HEK293T (cell line): ENCODE data around the gene COL17A1.

ENCODE experiments used
- ARNT ChIP-seq: fragments of 450-650 bp; IDR thresholded peaks from 2 replicates; pipeline ENCODE4 v1.6.1; 2017; ENCODE audit warnings: mild to moderate bottlenecking
- BHLHE40 ChIP-seq: fragments of 450-650 bp; IDR thresholded peaks from 2 replicates; pipeline ENCODE4 v1.6.1; 2016; ENCODE audit warnings: mild to moderate bottlenecking, moderate library complexity, borderline replicate concordance
- CTBP1 ChIP-seq: fragments of 450-650 bp; IDR thresholded peaks from 2 replicates; pipeline ENCODE4 v1.6.1; 2016; ENCODE audit warnings: borderline replicate concordance
- ELF4 ChIP-seq: fragments of 450-650 bp; IDR thresholded peaks from 2 replicates; pipeline ENCODE4 v1.6.1; 2017; ENCODE audit warnings: antibody characterized with exemption
- FOXK2 ChIP-seq: fragments of 450-650 bp; IDR thresholded peaks from 2 replicates; pipeline ENCODE4 v1.6.1; 2016; ENCODE audit warnings: mild to moderate bottlenecking
- FOXM1 ChIP-seq: fragments of 450-650 bp; IDR thresholded peaks from 2 replicates; pipeline ENCODE4 v1.6.1; 2017; ENCODE audit warnings: mild to moderate bottlenecking, borderline replicate concordance
- HDGF ChIP-seq: fragments of 450-650 bp; IDR thresholded peaks from 2 replicates; pipeline ENCODE4 v1.6.1; 2017; ENCODE audit warnings: antibody characterized with exemption, borderline replicate concordance
- NFRKB ChIP-seq: fragments of 450-650 bp; IDR thresholded peaks from 2 replicates; pipeline ENCODE4 v1.6.1; 2016; ENCODE audit warnings: mild to moderate bottlenecking, moderate library complexity
- PKNOX1 ChIP-seq: fragments of 450-650 bp; IDR thresholded peaks from 2 replicates; pipeline ENCODE4 v1.6.1; 2016
- SUZ12 ChIP-seq: fragments of 450-650 bp; IDR thresholded peaks from 2 replicates; pipeline ENCODE4 v1.6.1; 2016; ENCODE audit warnings: mild to moderate bottlenecking

GRCh38 chr10:104052431-104052830, 33.2 kb downstream of the COL17A1 start:
- TF ChIP-seq SUZ12: no peak
- no peak for TF ChIP-seq CTBP1
- no peak for TF ChIP-seq HDGF
- TF ChIP-seq NFRKB: no peak
- no peak for TF ChIP-seq FOXM1
- no peak for TF ChIP-seq ELF4
- TF ChIP-seq FOXK2: no peak
- TF ChIP-seq ARNT: no peak
- TF ChIP-seq BHLHE40: no peak
- no peak for TF ChIP-seq PKNOX1
